GM21515 (cell line): ENCODE data around the gene FUBP3.

Source experiments
- ATAC-seq: cut with Tn5 transposase; IDR thresholded peaks from one replicate; pipeline ENCODE4 v1.9.1; 2021; ENCODE audit not compliant: unreplicated experiment

The FUBP3 gene

GRCh38 chr9:130661451-130662098 lies 82.2 kb downstream of the FUBP3 start:
- no peak for ATAC-seq

GRCh38 chr9:130662099-130662969 lies 83.0 kb downstream of the FUBP3 start:
- ATAC-seq, result no peak

DNA sequence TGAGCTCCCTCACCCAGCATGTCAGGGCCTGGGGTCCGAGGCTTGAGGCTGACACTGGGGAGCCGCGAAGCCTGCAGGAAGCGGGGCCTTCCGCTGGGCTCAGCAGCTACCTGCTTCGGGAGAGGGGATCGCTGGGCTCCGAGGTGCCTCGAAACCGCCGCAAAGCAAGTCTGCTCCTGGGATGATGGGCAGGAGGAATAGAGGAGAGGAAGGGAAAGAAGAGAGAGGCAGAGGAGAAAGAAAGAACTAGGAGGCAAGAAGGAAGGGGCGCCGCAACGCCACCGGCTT lies 83.5 kb downstream of the FUBP3 start:
- no peak for ATAC-seq

- no peak for ATAC-seq
Measured at GRCh38 chr9:130663258-130663976, 84.0 kb downstream of the FUBP3 start.

DNA sequence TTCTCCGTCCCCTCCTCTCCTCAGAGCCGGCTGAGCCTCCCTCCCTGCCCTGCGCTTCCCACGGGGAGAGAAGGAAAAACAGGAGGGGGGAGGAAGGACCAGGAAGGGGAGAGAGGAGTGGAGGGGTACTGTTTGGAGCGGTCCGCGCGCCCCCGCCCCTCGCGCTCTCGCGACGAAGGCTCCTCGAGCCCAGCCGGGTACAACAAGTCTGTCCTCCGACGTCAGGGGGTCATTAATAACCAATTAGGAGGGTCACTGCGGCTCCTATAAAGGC lies 84.5 kb downstream of the FUBP3 start:
- ATAC-seq, result no peak

- no peak for ATAC-seq
Measured at GRCh38 chr9:130664251-130665028, 85.1 kb downstream of the FUBP3 start, which contains the start of gene PRDM12. Gene PRDM12 (plus strand): TSS chr9:130664594. CDS start chr9:130664654, 60 bp downstream.

- no peak for ATAC-seq
Measured at GRCh38 chr9:130665029-130665430, 85.7 kb downstream of the FUBP3 start.

- no peak for ATAC-seq
Measured at GRCh38 chr9:130665431-130666392, 86.3 kb downstream of the FUBP3 start.

DNA sequence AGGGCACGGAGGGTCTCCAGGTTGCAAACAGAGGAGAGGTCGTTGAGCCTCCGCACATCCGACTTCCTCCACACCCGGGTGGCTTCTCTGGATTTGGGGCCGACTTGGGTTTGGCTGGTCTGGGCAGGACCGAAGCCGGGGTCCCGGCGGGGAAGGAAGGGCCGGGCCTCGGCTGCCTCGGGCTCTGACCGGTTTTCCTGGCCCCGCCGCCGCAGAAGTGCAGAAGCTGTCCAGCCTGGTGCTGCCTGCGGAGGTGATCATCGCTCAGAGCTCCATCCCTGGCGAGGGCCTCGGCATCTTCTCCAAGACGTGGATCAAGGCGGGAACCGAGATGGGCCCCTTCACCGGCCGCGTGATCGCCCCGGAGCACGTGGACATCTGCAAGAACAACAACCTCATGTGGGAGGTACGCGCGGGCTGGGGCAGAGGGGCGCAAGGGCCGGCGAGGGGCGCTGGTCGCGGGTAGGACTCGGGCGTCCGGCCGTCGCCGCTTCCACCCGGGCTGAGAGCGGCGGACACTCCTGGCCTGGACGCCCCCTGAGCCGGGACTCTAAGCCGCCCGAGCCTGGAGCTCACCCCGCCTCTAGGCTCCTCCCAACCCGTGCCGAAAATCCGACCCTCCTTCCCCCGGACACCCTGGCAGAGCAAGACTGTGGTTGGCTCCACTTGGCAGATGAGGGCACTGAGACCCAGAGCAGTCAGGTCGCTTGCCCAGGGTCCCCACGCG lies 87.2 kb downstream of the FUBP3 start:
- no peak for ATAC-seq

DNA sequence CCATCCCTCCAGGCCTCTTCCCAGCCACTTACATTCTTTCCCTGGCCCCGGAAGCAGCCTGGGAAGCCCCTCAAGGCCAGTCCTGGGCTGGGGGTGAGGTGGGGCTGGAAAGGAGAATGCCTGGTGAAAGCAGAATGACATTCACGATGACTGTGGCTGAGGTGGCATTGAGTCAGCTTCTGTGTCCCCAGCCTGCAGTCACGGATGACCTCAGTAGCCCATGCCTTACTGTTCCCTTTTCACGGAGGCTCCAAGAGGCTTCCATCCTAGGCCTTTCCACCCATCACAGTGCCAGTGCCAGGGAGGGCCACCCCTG lies 87.7 kb downstream of the FUBP3 start:
- ATAC-seq, result no peak

GRCh38 chr9:130668196-130668595 lies 88.8 kb downstream of the FUBP3 start:
- no peak for ATAC-seq

GRCh38 chr9:130668659-130669058 lies 89.3 kb downstream of the FUBP3 start:
- ATAC-seq, result no peak

- no peak for ATAC-seq
Measured at GRCh38 chr9:130669965-130670364, 90.6 kb downstream of the FUBP3 start.

DNA sequence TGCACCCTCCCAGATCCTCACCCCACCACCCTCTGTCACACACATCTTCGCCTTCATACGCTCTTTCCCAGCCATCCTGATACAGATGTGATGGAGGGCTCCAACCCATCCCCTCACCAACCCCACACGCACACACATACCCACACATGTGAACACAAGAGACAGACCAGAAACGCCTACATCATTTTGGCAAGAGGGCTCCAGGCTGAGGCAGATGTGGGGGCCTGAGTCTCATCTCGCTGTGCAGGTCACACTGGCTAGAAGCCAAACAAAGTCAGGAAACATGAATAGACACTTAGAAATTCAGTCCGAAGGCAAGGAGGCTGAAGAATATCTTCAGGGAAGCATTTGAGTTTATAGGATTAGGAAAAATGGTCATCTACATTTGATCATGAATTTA lies 91.3 kb downstream of the FUBP3 start:
- ATAC-seq, result no peak

GRCh38 chr9:130672466-130672865 lies 93.1 kb downstream of the FUBP3 start:
- no peak for ATAC-seq

GRCh38 chr9:130672933-130673615 lies 93.7 kb downstream of the FUBP3 start:
- ATAC-seq, result no peak

GRCh38 chr9:130675396-130675795 lies 96.0 kb downstream of the FUBP3 start:
- no peak for ATAC-seq

DNA sequence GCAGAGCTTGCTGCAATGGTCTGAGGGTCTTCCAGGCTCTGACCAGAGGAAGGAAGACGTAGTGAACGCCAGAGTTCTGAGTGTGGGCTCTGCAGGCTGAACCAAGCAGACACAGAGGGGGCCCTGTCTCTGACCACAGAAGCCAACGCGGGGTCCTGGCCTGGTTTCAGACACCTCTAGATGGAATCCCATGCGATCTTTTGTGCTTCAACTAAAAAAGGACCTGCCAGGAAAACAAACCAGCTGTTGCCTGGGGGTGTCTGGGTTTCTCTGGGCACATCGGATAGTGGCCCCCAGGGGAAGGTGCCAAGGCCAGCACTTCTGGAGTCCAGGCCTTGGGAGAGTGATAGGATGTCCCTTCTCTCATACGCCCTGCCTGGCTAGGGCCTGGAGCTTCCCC lies 97.9 kb downstream of the FUBP3 start:
- no peak for ATAC-seq
